Type B pancreatic cell (in vitro differentiated cells): Measurements from ENCODE around the gene PSPN. TPM values are rescaled to one million over a fixed set of nuclear protein-coding genes. Genes with fewer than 3 reads are reported as not detected.

Source experiments
- DNase-seq: peaks from one replicate; pipeline ENCODE4 v3.0.0; 2021; ENCODE audit warnings: mixed read lengths; ENCODE audit not compliant: unreplicated experiment; ENCODE audit errors: extremely low spot score
- H3K27ac Mint-ChIP-seq: 2 replicates; pipeline ENCODE4 v1.8.0; 2021; ENCODE audit warnings: mild to moderate bottlenecking, mixed read lengths
- H3K27me3 Mint-ChIP-seq: 2 replicates; pipeline ENCODE4 v1.8.0; 2021; ENCODE audit warnings: mixed read lengths
- H3K36me3 Mint-ChIP-seq: 2 replicates; pipeline ENCODE4 v1.8.0; 2021; ENCODE audit warnings: mixed read lengths
- H3K4me1 Mint-ChIP-seq: one replicate; pipeline ENCODE4 v1.8.0; 2021; ENCODE audit warnings: mixed read lengths; ENCODE audit not compliant: unreplicated experiment
- H3K4me3 Mint-ChIP-seq: 2 replicates; pipeline ENCODE4 v1.8.0; 2021; ENCODE audit warnings: mild to moderate bottlenecking, mixed read lengths
- H3K9me3 Mint-ChIP-seq: 2 replicates; pipeline ENCODE4 v1.8.0; 2021; ENCODE audit warnings: mixed read lengths
- total RNA-seq: library from RNA; stranded (reverse); gene quantifications from 2 replicates; pipeline ENCODE4 v1.2.1, GENCODE V29; 2021; ENCODE audit warnings: low replicate concordance
- TF ChIP-seq, protein P1 (sequence below): fragments of 200-600 bp; sonication (generic); conservative IDR thresholded peaks from 2 replicates; pipeline ENCODE4 v1.5.0; 2021; ENCODE audit warnings: antibody characterized with exemption, mild to moderate bottlenecking

The PSPN gene
- total RNA-seq, 1 donor from 2014 or later, result 4.8 TPM

DNA sequence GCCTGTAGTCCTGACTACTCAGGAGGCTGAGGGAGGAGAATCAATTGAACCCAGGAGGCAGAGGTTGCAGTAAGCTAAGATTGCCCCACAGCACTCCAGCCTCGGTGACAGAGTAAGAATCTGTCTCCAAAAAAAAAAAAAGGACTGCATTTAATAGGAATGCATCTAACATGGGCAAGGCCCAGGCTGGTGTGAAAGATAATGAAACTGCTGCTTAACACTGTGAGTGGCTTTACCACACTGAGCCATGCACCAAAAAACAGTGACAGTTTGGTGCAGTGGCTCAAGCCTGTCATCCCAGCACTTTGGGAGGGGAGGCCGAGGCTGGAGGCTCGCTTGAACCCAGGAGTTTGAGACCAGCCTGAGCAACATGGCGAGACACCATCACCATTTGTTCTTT is 8.6 kb upstream of the PSPN start:
- Mint-ChIP-seq H3K4me1 (no peaks in the 10 kb centered on the region), H3K9me3 (no peaks in the 10 kb centered on the region), H3K4me3 (no peak overlapping the region), H3K27me3 (no peaks in the 10 kb centered on the region), H3K27ac (no peak overlapping the region), H3K36me3 (peaks cover 14% of the 10 kb centered on the region)
- no peak for DNase-seq
- TF ChIP-seq, protein P1, sequence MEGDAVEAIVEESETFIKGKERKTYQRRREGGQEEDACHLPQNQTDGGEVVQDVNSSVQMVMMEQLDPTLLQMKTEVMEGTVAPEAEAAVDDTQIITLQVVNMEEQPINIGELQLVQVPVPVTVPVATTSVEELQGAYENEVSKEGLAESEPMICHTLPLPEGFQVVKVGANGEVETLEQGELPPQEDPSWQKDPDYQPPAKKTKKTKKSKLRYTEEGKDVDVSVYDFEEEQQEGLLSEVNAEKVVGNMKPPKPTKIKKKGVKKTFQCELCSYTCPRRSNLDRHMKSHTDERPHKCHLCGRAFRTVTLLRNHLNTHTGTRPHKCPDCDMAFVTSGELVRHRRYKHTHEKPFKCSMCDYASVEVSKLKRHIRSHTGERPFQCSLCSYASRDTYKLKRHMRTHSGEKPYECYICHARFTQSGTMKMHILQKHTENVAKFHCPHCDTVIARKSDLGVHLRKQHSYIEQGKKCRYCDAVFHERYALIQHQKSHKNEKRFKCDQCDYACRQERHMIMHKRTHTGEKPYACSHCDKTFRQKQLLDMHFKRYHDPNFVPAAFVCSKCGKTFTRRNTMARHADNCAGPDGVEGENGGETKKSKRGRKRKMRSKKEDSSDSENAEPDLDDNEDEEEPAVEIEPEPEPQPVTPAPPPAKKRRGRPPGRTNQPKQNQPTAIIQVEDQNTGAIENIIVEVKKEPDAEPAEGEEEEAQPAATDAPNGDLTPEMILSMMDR, result no peak

DNA sequence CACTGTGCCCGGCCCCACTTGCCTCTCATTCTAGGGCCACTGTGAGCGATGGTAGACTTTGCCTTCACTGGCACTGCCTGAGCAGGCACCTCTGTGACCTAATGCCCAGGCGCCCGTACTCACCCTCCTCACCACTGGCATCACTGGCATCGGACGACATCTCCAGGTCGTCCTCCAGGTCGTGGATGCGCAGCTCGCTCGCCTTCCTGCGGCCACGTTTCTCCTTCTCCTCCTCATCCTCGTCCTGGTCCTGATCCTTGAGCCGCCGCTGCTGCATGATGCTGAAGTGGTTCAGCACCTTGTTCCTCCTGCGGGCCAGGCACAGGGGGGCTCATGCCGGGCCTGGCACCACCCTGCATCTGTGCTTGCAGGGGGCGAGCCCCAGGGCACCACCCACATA is 7.5 kb upstream of the PSPN start:
- no peak for DNase-seq
- no peaks in the 10 kb centered on the region for H3K27me3 Mint-ChIP-seq
- H3K9me3 Mint-ChIP-seq, result no peaks in the 10 kb centered on the region
- H3K4me1 Mint-ChIP-seq, result no peaks in the 10 kb centered on the region
- no peak overlapping the region for H3K27ac Mint-ChIP-seq
- H3K36me3 Mint-ChIP-seq, result peaks cover 18% of the 10 kb centered on the region
- H3K4me3 Mint-ChIP-seq, result no peak overlapping the region
- TF ChIP-seq, protein P1, result no peak

DNA sequence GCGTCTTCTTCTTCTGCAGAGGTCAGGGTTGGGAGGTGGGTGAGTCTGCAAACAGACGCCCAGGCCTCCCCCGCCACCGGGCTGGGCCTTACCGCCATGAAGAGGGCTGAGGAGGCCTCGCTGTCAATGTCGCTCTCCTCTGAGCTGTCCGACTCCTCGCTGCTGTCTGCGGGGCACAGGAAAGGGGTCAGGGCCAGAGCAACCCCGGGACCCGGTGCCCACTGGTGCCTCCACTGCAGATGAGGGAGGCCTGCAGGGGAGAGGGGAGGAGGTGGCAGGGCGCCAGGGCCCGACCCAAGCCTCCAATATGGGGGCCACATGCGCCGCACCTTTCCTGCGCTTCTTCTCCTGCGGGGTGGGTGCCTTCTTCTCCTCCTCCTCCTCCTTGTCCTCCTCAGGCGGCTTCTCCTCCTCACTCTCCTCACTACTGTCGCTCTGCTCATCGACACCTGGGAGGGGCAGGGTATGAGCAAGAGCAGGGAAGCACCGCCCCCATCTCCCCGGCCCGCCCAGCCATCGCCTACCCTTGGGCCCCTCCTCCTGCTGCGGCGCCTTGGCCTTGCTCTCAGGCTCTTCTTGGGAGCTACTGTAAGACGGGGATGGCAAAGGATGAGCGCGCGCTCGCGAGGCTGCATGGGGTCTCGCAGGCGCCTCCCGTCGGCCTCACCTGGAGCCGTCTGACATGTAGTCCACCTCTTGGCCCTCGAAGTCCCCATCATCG is 5.5 kb upstream of the PSPN start:
- Mint-ChIP-seq H3K9me3 (no peaks in the 10 kb centered on the region), H3K36me3 (peaks cover 18% of the 10 kb centered on the region)
- TF ChIP-seq, protein P1, result no peak

DNA sequence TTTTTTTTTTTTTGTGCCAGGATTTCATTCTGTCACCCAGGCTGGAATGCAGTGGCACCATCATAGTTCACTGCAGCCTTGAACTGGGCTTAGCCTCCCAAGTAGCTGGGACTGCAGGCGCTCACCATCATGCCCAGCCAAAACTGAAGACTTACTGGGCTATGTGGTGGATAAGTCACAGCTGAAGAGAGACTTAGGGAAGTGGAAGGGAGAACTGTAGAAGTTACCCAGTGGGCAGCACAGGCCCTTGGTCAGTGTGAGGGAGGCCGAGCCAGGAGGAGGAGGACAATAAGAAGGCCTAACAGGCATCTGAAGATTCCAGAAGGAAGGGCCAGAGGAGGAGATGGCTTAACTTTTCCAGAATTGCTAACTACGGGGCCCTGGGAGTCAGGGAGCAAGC is 4.0 kb upstream of the PSPN start:
- H3K36me3 Mint-ChIP-seq, result peaks cover 18% of the 10 kb centered on the region
- no peaks in the 10 kb centered on the region for H3K4me1 Mint-ChIP-seq
- peak overlapping the region; percentile 26 for H3K27ac Mint-ChIP-seq
- no peaks in the 10 kb centered on the region for H3K27me3 Mint-ChIP-seq
- TF ChIP-seq, protein P1, result no peak
- H3K9me3 Mint-ChIP-seq, result no peaks in the 10 kb centered on the region
- no peak overlapping the region for H3K4me3 Mint-ChIP-seq
- no peak for DNase-seq

More for the DNA sequence above, 5.5 kb upstream of the PSPN start:
- no peak for DNase-seq
- no peak overlapping the region for H3K4me3 Mint-ChIP-seq
- no peaks in the 10 kb centered on the region for H3K4me1 Mint-ChIP-seq
- no peaks in the 10 kb centered on the region for H3K27me3 Mint-ChIP-seq
- H3K27ac Mint-ChIP-seq, result no peak overlapping the region

DNA sequence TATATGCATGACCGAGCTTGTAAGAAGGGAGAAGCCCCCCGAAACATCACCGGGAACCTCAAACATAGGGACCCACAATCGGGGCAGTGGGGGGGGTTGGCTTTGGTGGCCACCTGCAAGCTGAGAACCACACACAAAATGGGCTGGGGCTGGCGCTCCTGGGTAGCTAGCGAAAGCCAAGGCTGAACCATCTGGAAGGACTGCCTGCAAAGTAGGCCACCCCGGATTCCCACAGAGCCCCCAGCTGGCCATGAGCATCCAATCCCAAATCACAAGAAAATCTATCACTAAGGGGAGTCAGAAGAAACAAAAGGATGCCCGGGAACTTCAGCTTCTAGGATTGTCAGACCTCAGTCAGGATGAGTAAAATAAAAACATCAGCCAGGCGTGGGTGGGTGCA is 2.8 kb upstream of the PSPN start:
- Mint-ChIP-seq H3K27me3 (no peaks in the 10 kb centered on the region), H3K4me1 (peaks cover 4% of the 10 kb centered on the region), H3K4me3 (no peak overlapping the region), H3K36me3 (peaks cover 18% of the 10 kb centered on the region), H3K9me3 (no peaks in the 10 kb centered on the region), H3K27ac (no peak overlapping the region)
- TF ChIP-seq, protein P1, result no peak
- DNase-seq, result no peak

DNA sequence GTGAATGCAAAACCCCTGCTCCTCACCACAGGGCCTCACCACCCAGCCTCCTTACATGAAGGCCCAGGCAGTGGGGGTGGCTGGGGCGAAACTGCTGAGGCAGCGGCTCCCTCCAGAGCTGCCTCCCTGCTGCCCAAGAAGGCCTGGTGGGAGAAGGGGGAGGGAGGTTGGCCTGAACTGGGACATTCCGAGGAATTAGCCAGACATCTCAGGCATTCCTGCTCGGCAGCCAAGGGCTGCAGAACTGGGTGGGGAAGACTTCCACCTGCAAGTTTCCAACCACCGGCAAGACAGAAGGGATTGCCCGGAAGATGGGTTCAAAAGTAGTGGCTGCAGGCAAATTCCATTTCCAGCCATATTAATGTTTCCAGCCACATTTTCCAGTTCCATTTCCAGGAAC is 2.3 kb upstream of the PSPN start:
- Mint-ChIP-seq H3K9me3 (no peaks in the 10 kb centered on the region), H3K27me3 (no peaks in the 10 kb centered on the region), H3K4me1 (peaks cover 5% of the 10 kb centered on the region), H3K27ac (no peak overlapping the region), H3K36me3 (peaks cover 15% of the 10 kb centered on the region), H3K4me3 (no peak overlapping the region)
- DNase-seq, result no peak
- TF ChIP-seq, protein P1, result no peak
